ENCODE data around the gene ITM2C.

- TF ChIP-seq CTCF (conservative IDR thresholded peaks at IDR 0.05; ENCODE audit: low read depth in 2 of 2) (no peak), ZNF331 (CRISPR knock-in tag; IDR thresholded peaks at IDR 0.05; ENCODE audit: low read depth) (no peak), EZH2phosphoT487 (IDR thresholded peaks at IDR 0.05; ENCODE audit: unreplicated experiment) (no peak), REST (IDR thresholded peaks at IDR 0.05; ENCODE audit: unreplicated experiment) (no peak), EZH2 (IDR thresholded peaks at IDR 0.05; ENCODE audit: low read depth, unreplicated experiment) (no peak), POLR2AphosphoS5 (IDR thresholded peaks at IDR 0.05; ENCODE audit: low read depth) (no peak), CREB1 (CRISPR knock-in tag; IDR thresholded peaks at IDR 0.05; ENCODE audit: low read depth) (no peak), JUNB (IDR thresholded peaks at IDR 0.05; ENCODE audit: unreplicated experiment) (no peak)
Observed at GRCh38 chr2:230912724-230913123, 48.0 kb downstream of the ITM2C start.
